BJ (cell line): ENCODE results near the gene ALDH3A2. TPM values are rescaled to one million over a fixed set of nuclear protein-coding genes. Genes with fewer than 3 reads are reported as not detected.

Source experiments
- CTCF ChIA-PET: fragments of 350-600 bp; formaldehyde crosslinking; extraction: SDS; loops from one replicate; lab custom pipeline; 2021; ENCODE audit warnings: antibody characterized with exemption, inconsistent platforms; lab: Yijun Ruan, JAX
- POLR2A ChIA-PET: fragments of 300-600 bp; sonication (Branson Sonifier 250); formaldehyde crosslinking; extraction: SDS; loops from one replicate; lab custom pipeline; 2021; ENCODE audit warnings: antibody characterized with exemption; lab: Charles Lee
- DNase-seq: peaks from one replicate; pipeline ENCODE4 v3.0.0-alpha.2; 2011; ENCODE audit warnings: low read depth
- H3K27me3 ChIP-seq: 2 replicates; pipeline ENCODE4 v1.6.0; 2011; ENCODE audit warnings: low read length; ENCODE audit not compliant: control insufficient read depth, insufficient read depth
- H3K36me3 ChIP-seq: 2 replicates; pipeline ENCODE4 v1.5.1; 2011; ENCODE audit warnings: low read length; ENCODE audit not compliant: control insufficient read depth, insufficient read depth
- H3K4me3 ChIP-seq: 2 replicates; pipeline ENCODE4 v1.5.1; 2011; ENCODE audit warnings: low read depth, mild to moderate bottlenecking, control low read depth, low read length
- polyA minus RNA-seq: library from RNA; depleted of rRNA, polyadenylated mRNA; stranded (reverse); fragments of >200 nt; gene quantifications from 2 replicates; pipeline ENCODE4 v1.2.3, GENCODE V29; 2011; rRNA and poly(A)+ RNA removed
- polyA plus RNA-seq: library from polyadenylated mRNA; depleted of rRNA; stranded (reverse); fragments of >200 nt; gene quantifications from 2 replicates; pipeline ENCODE4 v1.2.3, GENCODE V29; 2011; rRNA removed
- TF ChIP-seq, protein P1 (sequence below): IDR thresholded peaks from 2 replicates; pipeline ENCODE4 v1.5.1; 2011; ENCODE audit warnings: low read depth, mild to moderate bottlenecking, control low read depth, inconsistent platforms, low read length, moderate library complexity; ENCODE audit not compliant: insufficient read depth

The ALDH3A2 gene
- polyA plus RNA-seq (10.2 and 13.6 TPM in 2 replicates), polyA minus RNA-seq (5.1 and 5.4 TPM in 2 replicates)

GRCh38 chr17:19648475-19649273 is at the start of gene ALDH3A2:
ALDH3A2 (plus strand) TSS chr17:19648751; CDS start chr17:19648972, 221 bp downstream.
- DNase-seq: peak; percentile 46

DNA sequence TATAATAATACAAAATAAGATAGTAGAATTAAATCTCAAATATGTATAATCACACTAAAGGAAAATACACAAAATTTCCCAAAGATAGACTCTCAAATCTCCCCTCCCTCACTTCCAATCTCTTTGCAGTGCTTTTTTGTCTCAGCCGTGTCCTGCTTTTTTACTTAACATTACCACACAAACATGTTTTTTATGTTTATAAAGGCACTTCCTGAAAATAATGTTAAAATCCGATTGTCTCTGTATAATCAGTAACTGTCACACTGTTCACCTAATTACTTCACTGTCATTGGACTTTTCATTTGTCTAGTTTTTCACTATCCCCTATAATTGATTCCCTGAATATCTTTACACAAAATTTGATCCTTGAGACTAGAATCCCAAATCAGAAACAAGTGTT is 38.2 kb upstream of the ALDH3A2 start:
- DNase-seq: no peak
- ChIA-PET POLR2A (no interaction called here), CTCF (no interaction called here)
- no peaks in the 10 kb centered on the region for H3K36me3 ChIP-seq
- TF ChIP-seq, protein P1, sequence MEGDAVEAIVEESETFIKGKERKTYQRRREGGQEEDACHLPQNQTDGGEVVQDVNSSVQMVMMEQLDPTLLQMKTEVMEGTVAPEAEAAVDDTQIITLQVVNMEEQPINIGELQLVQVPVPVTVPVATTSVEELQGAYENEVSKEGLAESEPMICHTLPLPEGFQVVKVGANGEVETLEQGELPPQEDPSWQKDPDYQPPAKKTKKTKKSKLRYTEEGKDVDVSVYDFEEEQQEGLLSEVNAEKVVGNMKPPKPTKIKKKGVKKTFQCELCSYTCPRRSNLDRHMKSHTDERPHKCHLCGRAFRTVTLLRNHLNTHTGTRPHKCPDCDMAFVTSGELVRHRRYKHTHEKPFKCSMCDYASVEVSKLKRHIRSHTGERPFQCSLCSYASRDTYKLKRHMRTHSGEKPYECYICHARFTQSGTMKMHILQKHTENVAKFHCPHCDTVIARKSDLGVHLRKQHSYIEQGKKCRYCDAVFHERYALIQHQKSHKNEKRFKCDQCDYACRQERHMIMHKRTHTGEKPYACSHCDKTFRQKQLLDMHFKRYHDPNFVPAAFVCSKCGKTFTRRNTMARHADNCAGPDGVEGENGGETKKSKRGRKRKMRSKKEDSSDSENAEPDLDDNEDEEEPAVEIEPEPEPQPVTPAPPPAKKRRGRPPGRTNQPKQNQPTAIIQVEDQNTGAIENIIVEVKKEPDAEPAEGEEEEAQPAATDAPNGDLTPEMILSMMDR: no peak
- H3K4me3 ChIP-seq: no peak overlapping the region
- peaks cover 2% of the 10 kb centered on the region for H3K27me3 ChIP-seq

More at GRCh38 chr17:19648475-19649273, at the start of gene ALDH3A2:
- Histone ChIP-seq H3K36me3 (no peaks in the 10 kb centered on the region), H3K4me3 (peak within 1 kb of the TSS; percentile 58), H3K27me3 (no peaks in the 10 kb centered on the region)
- TF ChIP-seq, protein P1: peak; percentile 21; the same call in 1 of the 2 replicates
- ChIA-PET CTCF (interaction anchor here (0.8 to 2.0 kb wide), 10 partner anchors 15 to 286 kb away, joined by 3 to 10 read pairs (median 4); partner anchors contain the start of gene B9D1), POLR2A (no interaction called here)

DNA sequence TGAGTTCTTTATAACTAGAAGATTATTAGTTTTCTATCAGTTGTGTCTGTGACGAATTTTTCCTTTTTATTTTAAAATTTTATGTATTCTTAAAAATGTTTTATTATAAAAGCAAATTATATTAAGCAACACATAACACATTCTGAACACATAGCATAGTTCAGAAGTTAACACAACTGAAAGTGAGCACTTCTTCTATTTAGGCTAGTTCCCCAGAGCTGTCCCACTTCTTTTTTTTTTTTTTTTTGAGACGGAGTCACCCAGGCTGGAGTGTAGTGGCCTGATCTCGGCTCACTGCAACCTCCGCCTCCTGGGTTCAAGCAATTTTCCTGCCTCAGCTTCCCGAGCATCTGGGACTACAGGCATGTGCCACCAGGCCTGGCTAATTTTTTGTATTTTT is 37.7 kb upstream of the ALDH3A2 start:
- CTCF ChIA-PET: no interaction called here
- Histone ChIP-seq H3K4me3 (no peak overlapping the region), H3K36me3 (no peaks in the 10 kb centered on the region), H3K27me3 (peaks cover 2% of the 10 kb centered on the region)
- POLR2A ChIA-PET: no interaction called here
- DNase-seq: no peak
- TF ChIP-seq, protein P1: no peak

DNA sequence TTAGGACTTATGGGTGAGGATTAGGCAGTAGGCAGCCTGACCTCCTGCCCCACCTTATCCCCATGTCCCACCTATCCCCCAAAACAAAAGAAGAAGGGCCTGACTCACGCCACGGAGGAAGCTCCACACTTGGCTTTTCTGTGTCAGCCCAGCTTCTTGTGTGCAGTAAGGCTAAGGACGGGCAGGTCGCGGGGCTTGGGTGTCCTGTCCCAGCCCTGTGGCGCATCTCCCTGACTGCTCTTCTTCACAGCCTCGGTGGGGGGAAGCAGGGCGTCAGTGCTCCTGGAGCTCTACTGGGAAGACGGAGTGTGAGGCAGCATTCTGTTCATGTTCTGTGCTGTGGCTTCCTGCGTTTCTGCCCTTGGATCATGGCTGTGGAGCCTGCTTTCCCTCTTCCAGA is 34.6 kb upstream of the ALDH3A2 start:
- ChIA-PET CTCF (no interaction called here), POLR2A (no interaction called here)
- TF ChIP-seq, protein P1: no peak
- peaks cover 2% of the 10 kb centered on the region for H3K27me3 ChIP-seq
- no peak for DNase-seq
- no peak overlapping the region for H3K4me3 ChIP-seq
- H3K36me3 ChIP-seq: no peaks in the 10 kb centered on the region

- no peaks in the 10 kb centered on the region for H3K36me3 ChIP-seq
- no peak for DNase-seq
- H3K4me3 ChIP-seq: no peak overlapping the region
- ChIA-PET CTCF (interaction anchor here (0.6 kb wide), 1 partner anchor 152 kb away, joined by 3 read pairs; no protein-coding TSS in a partner anchor), POLR2A (no interaction called here)
- TF ChIP-seq, protein P1: no peak
- peaks cover 2% of the 10 kb centered on the region for H3K27me3 ChIP-seq
These were observed 33.7 kb upstream of the ALDH3A2 start for GRCh38 chr17:19614900-19615299.
